ENCODE results near the gene ADH5.
"Not testable (repeated sequence)": the region's sequence is repeated elsewhere in the genome, so short reads cannot be mapped to it uniquely, and the experiment has no call there.

The ADH5 gene

DNA sequence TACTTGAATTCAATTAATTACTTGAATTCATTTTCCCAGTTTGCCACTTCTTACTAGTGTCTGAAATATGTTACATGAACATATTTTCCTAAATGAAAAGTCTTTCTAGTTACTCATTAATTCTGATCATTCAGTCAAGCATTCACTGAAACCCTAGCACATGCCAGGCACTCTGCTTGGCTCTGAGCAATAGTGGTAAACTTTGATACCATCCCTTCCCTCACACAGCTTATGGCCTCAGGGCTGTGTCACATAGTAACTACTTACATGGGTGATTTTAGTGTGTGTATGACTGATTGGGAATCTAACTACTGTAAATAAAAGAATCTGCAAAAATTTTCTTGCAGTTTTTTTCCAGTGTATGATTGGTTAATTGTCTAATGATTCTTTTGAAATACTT, 60.4 kb downstream of the ADH5 start:
- DNase-seq: no peak

DNA sequence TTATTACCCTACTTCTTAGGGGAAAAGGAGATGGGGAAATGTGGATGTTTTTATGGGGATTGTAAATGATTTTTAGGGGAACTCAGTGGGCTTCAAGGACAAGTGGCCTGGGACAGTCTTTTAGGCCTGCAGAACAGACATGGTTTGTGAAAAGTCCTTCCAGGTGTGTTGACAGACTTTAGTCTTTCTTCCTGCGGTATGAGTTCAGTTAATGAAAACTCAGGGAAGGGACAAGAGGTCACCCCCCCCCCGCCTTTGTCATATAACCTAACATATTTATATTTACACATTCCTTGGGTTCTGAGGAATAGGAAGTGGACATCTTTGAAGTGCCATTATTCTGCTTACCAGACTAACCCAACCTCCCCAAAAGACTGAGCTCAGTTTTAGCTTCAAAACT, 61.3 kb downstream of the ADH5 start:
- DNase-seq: no peak

DNA sequence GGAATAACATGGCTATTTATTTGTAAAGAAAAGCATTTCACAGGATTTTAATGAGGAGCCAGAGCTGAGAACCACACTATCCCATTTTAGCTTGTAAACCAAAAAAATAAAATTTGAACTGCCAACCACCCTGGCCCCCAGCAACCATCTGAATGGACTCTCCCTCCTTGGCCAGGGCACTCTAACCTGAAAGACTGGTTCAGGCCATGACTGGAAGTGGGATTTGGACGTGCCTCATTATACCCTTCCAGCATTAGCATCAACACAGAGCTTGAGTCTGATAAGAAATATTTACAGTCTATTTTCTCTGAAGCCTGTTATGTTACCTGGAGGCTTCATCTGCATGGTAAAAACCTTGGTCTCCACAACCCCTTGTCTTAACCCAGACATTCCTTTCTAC, 63.1 kb downstream of the ADH5 start:
- no peak for DNase-seq

DNA sequence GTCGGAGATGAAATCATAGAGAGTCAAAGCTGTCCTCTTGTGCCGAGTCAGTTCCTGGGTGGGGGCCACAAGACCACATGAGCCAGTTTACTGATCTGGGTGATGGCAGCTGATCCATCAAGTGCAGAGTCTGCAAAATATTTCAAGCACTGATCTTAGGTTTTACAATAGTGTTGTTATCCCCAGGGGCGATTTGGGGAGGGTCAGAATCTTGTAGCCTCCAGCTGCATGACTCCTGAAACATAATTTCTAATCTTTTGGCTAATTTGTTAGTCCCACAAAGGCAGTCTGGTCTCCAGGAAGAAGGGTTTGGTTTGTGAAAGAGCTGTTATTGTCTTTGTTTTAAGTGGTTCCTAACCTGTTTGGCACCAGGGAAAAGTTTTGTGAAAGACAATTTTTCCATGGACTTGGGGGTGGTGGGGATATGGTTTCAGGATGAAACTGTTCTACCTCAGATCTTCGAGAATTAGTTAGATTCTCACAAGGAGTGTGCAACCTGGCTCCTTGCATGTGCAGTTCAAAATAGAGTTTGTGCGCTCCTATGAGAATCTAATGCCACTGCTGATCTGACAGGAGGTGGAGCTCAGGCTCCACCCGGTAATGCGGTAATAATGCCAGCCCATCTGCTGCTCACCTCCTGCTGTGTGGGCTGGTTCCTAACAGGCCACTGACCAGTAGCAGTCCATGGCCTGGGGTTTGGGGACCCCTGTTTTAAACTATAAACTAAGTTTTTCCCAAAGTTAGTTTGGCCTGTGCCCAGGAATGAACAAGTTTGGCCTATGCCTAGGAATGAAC, 63.9 kb downstream of the ADH5 start:
- DNase-seq: no peak

DNA sequence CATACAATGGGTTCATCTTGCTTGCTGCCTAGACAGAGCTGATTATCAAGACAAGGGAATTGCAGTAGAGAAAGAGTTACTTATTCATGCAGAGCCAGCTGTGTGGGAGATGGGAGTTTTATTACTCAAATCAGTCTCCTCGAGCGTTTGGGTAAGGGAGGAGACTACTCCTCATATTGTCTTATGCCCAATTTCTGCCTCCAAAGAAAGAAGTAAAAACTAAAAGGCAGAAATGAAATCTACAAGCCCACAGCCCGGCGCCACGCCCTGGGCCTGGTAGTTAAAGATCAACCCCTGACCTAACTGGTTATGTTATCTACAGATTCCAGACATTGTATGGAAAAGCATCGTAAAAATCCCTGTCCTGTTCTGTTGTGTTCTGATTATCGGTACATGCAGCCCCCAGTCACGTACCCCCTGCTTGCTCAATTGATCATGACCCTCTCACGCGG, 64.8 kb downstream of the ADH5 start:
- DNase-seq: not testable (repeated sequence)

DNA sequence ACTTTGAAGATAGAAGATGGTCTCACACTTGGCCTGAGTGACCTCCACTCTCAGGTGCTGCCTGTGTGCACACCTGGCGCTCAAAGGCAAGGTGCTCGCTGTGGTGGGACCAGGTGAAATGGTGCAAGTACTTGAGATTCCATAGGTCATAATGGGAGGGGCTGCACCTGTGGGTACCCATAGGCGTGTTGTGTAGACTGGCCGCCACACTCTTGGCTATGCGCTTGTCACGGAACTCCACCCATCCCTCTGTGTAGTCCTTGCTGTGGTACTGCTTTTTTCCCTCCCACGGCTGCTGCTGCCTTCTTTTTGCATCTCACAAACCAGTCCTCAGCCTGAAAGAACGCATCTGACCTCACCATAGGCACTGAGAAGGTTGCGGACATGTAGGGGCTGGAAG, 66.0 kb downstream of the ADH5 start:
- no peak for DNase-seq

DNA sequence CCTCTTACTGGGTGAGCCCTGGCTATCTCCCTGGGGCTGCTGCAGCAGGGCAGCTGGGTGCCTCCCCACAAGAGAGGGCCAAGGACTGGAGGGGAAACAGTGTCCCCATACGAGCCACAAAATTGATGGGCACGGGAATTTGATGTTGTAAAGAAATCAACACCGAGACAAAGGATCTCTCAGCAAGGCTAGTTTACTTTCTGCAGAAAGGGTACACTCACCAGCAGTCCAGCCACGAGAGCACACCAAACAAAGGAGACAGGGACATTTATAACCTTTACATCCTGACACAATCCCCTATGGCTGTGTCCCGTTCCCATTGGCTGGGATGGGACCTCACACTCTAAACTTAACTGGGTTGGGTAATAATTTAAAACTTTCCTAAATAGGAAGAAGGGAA, 67.2 kb downstream of the ADH5 start:
- no peak for DNase-seq
